GM10266 (cell line): ENCODE results near the gene RAG1.

Experiments used
- DNase-seq: peaks from one replicate; pipeline ENCODE4 v3.0.0; 2012; ENCODE audit errors: extremely low spot score
- TF ChIP-seq, protein P1 (sequence below): IDR thresholded peaks from 2 replicates; pipeline ENCODE4 v1.5.1; 2012; ENCODE audit warnings: mild to moderate bottlenecking, low read depth; ENCODE audit not compliant: control insufficient read depth, insufficient read depth; ENCODE audit errors: missing control alignments

The RAG1 gene

DNA sequence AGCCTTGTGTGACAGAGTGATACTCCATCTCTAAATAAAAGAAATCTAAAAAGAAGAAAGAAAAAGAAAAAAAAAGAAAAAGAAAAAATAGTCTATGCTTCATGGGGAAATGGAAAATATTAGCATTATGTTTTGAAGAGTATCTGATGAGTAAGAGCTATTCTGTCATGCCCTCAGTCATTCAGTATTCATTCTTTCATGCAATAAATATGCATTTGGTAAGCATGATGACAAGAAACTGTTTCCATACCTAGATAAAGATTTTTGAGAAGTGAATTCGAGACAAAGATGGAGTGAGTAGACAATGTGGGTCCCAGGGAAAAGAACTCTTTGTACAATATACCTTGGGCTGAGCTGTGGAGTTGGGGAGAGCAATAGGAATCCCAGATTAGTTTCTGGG is 20.3 kb downstream of the RAG1 start:
- DNase-seq: no peak
- TF ChIP-seq, protein P1, sequence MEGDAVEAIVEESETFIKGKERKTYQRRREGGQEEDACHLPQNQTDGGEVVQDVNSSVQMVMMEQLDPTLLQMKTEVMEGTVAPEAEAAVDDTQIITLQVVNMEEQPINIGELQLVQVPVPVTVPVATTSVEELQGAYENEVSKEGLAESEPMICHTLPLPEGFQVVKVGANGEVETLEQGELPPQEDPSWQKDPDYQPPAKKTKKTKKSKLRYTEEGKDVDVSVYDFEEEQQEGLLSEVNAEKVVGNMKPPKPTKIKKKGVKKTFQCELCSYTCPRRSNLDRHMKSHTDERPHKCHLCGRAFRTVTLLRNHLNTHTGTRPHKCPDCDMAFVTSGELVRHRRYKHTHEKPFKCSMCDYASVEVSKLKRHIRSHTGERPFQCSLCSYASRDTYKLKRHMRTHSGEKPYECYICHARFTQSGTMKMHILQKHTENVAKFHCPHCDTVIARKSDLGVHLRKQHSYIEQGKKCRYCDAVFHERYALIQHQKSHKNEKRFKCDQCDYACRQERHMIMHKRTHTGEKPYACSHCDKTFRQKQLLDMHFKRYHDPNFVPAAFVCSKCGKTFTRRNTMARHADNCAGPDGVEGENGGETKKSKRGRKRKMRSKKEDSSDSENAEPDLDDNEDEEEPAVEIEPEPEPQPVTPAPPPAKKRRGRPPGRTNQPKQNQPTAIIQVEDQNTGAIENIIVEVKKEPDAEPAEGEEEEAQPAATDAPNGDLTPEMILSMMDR: no peak

DNA sequence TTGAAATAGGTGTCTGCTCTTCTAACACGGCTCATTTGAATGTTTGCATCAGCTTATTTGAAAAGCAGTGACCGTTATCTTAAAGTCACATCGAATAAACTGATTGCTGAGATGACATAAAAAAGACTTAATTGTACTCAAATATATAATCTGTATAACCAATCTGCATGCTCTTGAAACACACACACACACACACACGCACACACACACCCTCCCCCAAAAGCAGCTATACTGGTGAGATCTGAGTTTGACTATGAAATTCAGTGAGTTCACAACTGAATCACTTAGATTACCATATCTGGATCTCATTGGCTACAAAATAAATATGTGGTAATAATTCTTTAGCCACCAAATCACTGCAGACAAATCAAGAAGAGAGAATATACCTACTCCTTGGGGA is 22.7 kb downstream of the RAG1 start:
- TF ChIP-seq, protein P1: no peak
- no peak for DNase-seq

DNA sequence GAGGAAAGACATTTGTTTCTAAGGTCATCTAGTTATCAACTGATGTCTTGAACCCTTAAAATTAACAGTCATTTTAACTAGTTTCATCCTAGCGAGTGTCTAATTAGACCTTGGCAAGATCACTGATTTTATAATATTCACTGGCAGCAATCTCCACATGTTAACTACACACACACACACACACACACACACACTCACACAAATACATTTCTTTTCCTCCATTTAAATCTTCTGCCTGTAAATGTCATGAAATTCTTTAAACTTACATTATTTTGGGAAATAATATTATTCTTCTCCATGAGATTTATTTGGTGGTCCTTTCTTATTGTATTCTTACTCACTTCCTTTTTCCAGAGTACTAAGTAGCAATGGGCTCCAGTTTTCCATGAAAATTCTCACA is 23.6 kb downstream of the RAG1 start:
- DNase-seq: no peak
- TF ChIP-seq, protein P1: no peak

DNA sequence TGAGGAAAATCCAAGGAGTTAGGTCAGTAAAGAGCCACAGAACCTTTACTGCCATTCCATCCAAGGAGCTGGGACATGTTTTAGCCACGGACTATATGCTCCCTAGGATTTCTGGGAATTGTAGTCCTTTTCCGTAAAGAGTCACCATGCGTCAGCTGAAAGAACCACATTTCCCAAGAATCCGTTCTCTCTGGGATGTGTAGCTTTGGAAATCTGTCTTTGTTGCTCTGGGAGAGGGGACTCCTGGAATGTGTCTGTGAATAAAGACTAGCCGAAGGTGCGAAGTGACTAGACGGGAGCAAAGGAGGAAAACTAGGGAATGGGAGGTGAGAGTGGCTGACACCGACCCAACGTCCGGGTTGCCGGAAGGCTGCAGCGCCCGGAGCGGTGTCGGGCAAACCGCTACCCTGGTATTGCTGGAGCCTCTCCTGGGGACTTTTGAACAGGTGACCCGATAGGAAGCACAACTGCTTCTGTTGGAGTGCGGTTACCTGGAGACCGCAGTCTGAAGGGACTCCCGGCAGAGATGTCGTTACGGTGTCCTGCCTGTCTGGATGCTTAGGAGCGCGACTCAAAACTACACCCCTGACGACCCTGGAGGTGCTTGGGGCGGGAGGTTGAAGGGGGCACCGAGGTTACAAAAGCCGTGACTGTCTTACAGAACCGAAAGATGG is 26.6 kb downstream of the RAG1 start, which contains the start of gene IFTAP:
TSS of gene IFTAP (plus strand) at position 187 of the 674 bp plus-strand sequence. CDS start 15,602 bp downstream, outside the sequence.
- TF ChIP-seq, protein P1: no peak
- DNase-seq: no peak

DNA sequence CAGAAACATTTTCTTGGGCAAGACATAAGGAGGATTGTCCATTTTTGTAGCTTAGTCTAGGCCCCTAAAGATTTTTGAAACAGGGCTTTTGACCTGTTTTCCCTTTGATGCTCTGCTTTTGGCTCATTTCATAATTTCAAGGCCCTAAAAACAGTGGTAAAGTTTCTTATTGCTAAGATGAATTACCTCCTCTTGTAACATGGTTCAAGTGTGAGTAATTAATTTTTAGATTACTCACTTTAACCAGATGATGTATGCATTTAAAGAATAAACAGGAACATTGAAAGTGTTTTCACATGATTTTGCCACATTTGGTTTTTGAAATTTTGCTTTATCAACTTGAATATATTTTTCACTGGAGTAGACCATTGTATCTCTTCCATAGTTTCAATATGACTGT is 29.1 kb downstream of the RAG1 start:
- no peak for DNase-seq
- TF ChIP-seq, protein P1: no peak

DNA sequence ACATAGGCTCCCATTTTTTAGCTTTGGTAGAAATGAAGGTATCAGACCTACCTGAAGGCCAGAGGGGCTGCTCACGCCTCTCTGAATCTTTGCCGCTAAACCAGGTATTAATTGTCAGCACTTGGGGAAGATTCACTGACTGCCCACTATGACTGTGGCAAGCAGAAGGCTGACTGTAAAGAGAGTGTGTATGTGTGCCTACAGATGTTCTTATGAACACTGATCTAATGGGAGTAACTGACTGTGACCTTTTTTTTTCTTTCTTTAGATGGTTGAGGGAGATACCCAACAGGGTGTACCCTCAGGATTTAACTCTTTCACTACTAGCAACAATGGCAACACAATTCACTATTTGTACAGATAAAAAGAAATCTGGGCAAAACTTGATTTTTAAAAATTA is 30.2 kb downstream of the RAG1 start, which contains the start of gene RAG2:
TSS of gene RAG2 (minus strand) at position 186 of the 400 bp plus-strand sequence. CDS start 4,068 bp downstream, outside the sequence.
- TF ChIP-seq, protein P1: no peak
- no peak for DNase-seq

DNA sequence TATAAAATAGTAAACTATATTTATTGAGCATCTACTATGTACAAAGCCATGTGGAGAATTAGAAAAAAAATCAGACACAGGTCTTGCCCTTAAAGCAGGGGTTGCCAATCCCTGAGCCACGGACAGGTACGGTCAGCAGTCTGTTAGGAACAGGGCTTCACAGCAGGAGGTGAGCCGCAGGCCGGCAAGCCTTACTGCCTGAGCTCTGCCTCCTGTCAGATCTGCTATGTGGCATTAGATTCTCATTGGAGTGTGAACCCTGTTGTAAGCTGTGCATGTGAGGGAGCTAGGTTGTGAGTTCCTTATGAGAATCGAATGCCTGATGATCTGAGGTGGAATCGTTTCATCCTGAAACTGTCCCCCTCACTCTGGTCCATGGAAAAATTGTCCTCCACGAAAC is 32.4 kb downstream of the RAG1 start:
- DNase-seq: no peak
- TF ChIP-seq, protein P1: no peak
